ENCODE measurements around the gene TAF6L. TPM values are rescaled to one million over a fixed set of nuclear protein-coding genes. Genes with fewer than 3 reads are reported as not detected.
"Not testable (repeated sequence)": the region's sequence is repeated elsewhere in the genome, so short reads cannot be mapped to it uniquely, and the experiment has no call there.

Gene TAF6L
- polyA plus RNA-seq, 1 donor from 2014 or later, result 55.2 TPM

DNA sequence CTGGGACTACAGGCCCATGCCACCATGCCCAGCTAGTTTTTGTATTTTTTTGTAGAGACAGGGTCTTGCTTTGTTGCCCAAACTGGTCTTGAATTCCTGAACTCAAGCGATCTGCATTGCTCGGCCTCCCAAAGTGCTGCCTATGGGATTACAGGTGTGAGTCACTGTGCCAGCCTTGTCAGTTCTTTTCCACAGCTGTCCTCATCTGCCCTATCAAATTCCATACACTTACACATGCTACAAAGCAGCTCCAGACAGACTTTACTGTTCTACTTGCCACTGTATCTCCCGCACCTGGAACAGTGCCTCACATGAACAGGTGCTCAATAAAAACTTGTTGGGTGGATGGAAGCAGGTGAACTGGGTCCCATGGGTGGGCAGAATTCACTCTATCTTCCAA lies 52.5 kb downstream of the TAF6L start:
- no peaks in the 10 kb centered on the region for H3K9me3 ChIP-seq (ENCODE audit: low read length)
- no peaks in the 10 kb centered on the region for H3F3A ChIP-seq (ENCODE audit: insufficient read depth, low read length, poor library complexity, severe bottlenecking)
- H3K36me3 ChIP-seq (ENCODE audit: insufficient read depth, low read length), result peaks cover 4% of the 10 kb centered on the region
- H3K4me2 ChIP-seq (ENCODE audit: low read length), result no peak overlapping the region
- no peaks in the 10 kb centered on the region for H4K20me1 ChIP-seq (ENCODE audit: insufficient read depth)
- no peaks in the 10 kb centered on the region for H3K79me2 ChIP-seq (replicated peaks; ENCODE audit: insufficient read depth, low read length)
- TF ChIP-seq, protein P1, sequence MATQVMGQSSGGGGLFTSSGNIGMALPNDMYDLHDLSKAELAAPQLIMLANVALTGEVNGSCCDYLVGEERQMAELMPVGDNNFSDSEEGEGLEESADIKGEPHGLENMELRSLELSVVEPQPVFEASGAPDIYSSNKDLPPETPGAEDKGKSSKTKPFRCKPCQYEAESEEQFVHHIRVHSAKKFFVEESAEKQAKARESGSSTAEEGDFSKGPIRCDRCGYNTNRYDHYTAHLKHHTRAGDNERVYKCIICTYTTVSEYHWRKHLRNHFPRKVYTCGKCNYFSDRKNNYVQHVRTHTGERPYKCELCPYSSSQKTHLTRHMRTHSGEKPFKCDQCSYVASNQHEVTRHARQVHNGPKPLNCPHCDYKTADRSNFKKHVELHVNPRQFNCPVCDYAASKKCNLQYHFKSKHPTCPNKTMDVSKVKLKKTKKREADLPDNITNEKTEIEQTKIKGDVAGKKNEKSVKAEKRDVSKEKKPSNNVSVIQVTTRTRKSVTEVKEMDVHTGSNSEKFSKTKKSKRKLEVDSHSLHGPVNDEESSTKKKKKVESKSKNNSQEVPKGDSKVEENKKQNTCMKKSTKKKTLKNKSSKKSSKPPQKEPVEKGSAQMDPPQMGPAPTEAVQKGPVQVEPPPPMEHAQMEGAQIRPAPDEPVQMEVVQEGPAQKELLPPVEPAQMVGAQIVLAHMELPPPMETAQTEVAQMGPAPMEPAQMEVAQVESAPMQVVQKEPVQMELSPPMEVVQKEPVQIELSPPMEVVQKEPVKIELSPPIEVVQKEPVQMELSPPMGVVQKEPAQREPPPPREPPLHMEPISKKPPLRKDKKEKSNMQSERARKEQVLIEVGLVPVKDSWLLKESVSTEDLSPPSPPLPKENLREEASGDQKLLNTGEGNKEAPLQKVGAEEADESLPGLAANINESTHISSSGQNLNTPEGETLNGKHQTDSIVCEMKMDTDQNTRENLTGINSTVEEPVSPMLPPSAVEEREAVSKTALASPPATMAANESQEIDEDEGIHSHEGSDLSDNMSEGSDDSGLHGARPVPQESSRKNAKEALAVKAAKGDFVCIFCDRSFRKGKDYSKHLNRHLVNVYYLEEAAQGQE (IDR thresholded peaks at IDR 0.05; ENCODE audit: borderline replicate concordance), result no peak
- TF ChIP-seq TAF1 (IDR thresholded peaks at IDR 0.05; ENCODE audit: low read depth) (no peak), EZH2 (IDR thresholded peaks at IDR 0.05; ENCODE audit: borderline replicate concordance, insufficient read depth, low read length, poor library complexity, severe bottlenecking) (no peak), POLR2AphosphoS5 (IDR thresholded peaks at IDR 0.05) (no peak), MXI1 (conservative IDR thresholded peaks at IDR 0.05; ENCODE audit: poor library complexity, severe bottlenecking) (no peak), EP300 (conservative IDR thresholded peaks at IDR 0.05; ENCODE audit: poor library complexity, severe bottlenecking) (no peak), RAD21 (conservative IDR thresholded peaks at IDR 0.05) (no peak), SMC3 (conservative IDR thresholded peaks at IDR 0.05; ENCODE audit: poor library complexity) (no peak)
- TF ChIP-seq, protein P2, sequence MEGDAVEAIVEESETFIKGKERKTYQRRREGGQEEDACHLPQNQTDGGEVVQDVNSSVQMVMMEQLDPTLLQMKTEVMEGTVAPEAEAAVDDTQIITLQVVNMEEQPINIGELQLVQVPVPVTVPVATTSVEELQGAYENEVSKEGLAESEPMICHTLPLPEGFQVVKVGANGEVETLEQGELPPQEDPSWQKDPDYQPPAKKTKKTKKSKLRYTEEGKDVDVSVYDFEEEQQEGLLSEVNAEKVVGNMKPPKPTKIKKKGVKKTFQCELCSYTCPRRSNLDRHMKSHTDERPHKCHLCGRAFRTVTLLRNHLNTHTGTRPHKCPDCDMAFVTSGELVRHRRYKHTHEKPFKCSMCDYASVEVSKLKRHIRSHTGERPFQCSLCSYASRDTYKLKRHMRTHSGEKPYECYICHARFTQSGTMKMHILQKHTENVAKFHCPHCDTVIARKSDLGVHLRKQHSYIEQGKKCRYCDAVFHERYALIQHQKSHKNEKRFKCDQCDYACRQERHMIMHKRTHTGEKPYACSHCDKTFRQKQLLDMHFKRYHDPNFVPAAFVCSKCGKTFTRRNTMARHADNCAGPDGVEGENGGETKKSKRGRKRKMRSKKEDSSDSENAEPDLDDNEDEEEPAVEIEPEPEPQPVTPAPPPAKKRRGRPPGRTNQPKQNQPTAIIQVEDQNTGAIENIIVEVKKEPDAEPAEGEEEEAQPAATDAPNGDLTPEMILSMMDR (IDR thresholded peaks at IDR 0.05; ENCODE audit: poor library complexity, severe bottlenecking), result no peak
- no peak overlapping the region for H3K27ac ChIP-seq (ENCODE audit: low read length)
- H2AFZ ChIP-seq (ENCODE audit: low read depth, low read length), result no peak overlapping the region
- no peaks in the 10 kb centered on the region for H3K9me2 ChIP-seq (ENCODE audit: insufficient read depth, low read length)
- no peaks in the 10 kb centered on the region for H3K27me3 ChIP-seq (ENCODE audit: insufficient read depth, low read depth, low read length)
- no peak overlapping the region for H3K9ac ChIP-seq (ENCODE audit: low read length)
- H3K4me3 ChIP-seq (ENCODE audit: low read length), result no peak overlapping the region

DNA sequence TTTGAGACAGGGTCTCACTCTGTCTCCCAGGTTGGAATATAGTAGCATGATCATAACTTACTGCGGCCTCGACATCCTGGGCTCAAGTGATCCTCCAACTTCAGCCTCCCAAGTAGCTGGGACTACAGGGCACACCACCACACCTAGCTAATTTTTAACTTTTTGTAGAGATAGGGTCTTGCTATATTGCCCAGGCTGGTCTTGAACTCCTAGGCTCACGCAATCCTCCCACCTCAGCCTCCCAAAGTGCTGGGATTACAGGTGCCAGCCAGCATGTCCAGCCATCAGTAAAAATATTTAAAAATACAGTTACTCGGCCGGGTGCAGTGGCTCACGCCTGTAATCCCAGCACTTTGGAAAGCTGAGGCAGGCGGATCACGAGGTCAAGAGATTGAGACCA lies 56.9 kb downstream of the TAF6L start:
- not testable (repeated sequence) for H3F3A ChIP-seq (ENCODE audit: insufficient read depth, low read length, poor library complexity, severe bottlenecking); H3K4me3 ChIP-seq (ENCODE audit: low read length); H3K27me3 ChIP-seq (ENCODE audit: insufficient read depth, low read depth, low read length); H3K9ac ChIP-seq (ENCODE audit: low read length); H2AFZ ChIP-seq (ENCODE audit: low read depth, low read length); H3K9me3 ChIP-seq (ENCODE audit: low read length); H3K9me2 ChIP-seq (ENCODE audit: insufficient read depth, low read length); H4K20me1 ChIP-seq (ENCODE audit: insufficient read depth); H3K36me3 ChIP-seq (ENCODE audit: insufficient read depth, low read length); H3K27ac ChIP-seq (ENCODE audit: low read length); H3K4me2 ChIP-seq (ENCODE audit: low read length)
- peaks cover 31% of the 10 kb centered on the region for H3K79me2 ChIP-seq (replicated peaks; ENCODE audit: insufficient read depth, low read length)

All from neural cell (in vitro differentiated cells).